PFSK-1 (cell line): ENCODE results near the gene ULBP2.

Experiments
- FOXP2 ChIP-seq: optimal IDR thresholded peaks from 2 replicates; pipeline ENCODE3; 2011; ENCODE audit warnings: borderline replicate concordance, control low read depth, inconsistent platforms; ENCODE audit not compliant: insufficient read depth; ENCODE audit errors: extremely low read length, extremely low read depth
- POLR2AphosphoS5 ChIP-seq: IDR thresholded peaks from 2 replicates; pipeline ENCODE4 v1.6.1; 2012; ENCODE audit warnings: low read depth, mild to moderate bottlenecking, control low read depth, low read length, moderate library complexity
- REST ChIP-seq, 2 experiments: IDR thresholded peaks; 2 replicates each; pipeline versions ENCODE4 v1.6.1 to v1.8.0; 2011 to 2012; ENCODE audit warnings: low read depth in 2 of 2, low read length in 2 of 2, control low read depth in 1 of 2, inconsistent platforms in 1 of 2, mild to moderate bottlenecking in 1 of 2, moderate library complexity in 1 of 2; ENCODE audit not compliant: insufficient read depth in 1 of 2
- SIN3A ChIP-seq: IDR thresholded peaks from 2 replicates; pipeline ENCODE4 v1.6.1; 2012; ENCODE audit warnings: mild to moderate bottlenecking, low read length, moderate library complexity, borderline replicate concordance; ENCODE audit not compliant: insufficient read depth
- TAF1 ChIP-seq: IDR thresholded peaks from 2 replicates; pipeline ENCODE4 v1.6.1; 2012; ENCODE audit warnings: low read length, control low read depth, borderline replicate concordance; ENCODE audit not compliant: insufficient read depth

ULBP2 gene

GRCh38 chr6:149967591-149967990 is 25.8 kb downstream of the ULBP2 start:
- no peak for TF ChIP-seq TAF1
- no peak for TF ChIP-seq SIN3A
- TF ChIP-seq FOXP2 = no peak
- no peak for TF ChIP-seq POLR2AphosphoS5
- no peak for TF ChIP-seq REST (IDR thresholded peaks at IDR 0.05; ENCODE audit: insufficient read depth in 1 of 2, low read depth in 2 of 2, low read length in 2 of 2)

GRCh38 chr6:149969635-149970034 is 27.8 kb downstream of the ULBP2 start:
- TF ChIP-seq REST (IDR thresholded peaks at IDR 0.05; ENCODE audit: insufficient read depth in 1 of 2, low read depth in 2 of 2, low read length in 2 of 2) (no peak), SIN3A (no peak), TAF1 (no peak), POLR2AphosphoS5 (no peak), FOXP2 (no peak)

- TF ChIP-seq POLR2AphosphoS5 (no peak), SIN3A (no peak), TAF1 (no peak), REST (IDR thresholded peaks at IDR 0.05; ENCODE audit: insufficient read depth in 1 of 2, low read depth in 2 of 2, low read length in 2 of 2) (no peak)
Observed at GRCh38 chr6:149974825-149975224, 33.0 kb downstream of the ULBP2 start.

DNA sequence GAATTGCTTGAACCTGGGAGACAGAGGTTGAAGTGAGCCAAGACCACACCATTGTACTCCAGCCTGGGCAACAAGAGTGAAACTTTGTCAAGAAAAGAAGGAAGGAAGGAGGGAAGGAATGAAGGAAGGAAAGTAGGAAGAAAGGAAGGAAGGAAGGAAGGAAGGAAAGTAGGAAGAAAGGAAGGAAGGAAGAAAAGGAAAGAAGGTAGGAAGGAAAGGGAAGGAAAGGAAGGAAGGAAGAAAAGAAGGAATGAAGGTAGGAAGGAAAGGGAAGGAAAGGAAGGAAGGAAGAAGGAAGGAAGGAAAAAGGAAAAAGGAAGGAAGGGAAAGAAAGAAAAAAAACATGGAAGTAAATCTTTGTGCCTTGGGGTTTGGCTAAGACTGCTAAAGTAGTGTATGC is 33.6 kb downstream of the ULBP2 start:
- no peak for TF ChIP-seq POLR2AphosphoS5
- no peak for TF ChIP-seq SIN3A

- TF ChIP-seq REST (IDR thresholded peaks at IDR 0.05; ENCODE audit: insufficient read depth in 1 of 2, low read depth in 2 of 2, low read length in 2 of 2) (no peak), POLR2AphosphoS5 (no peak), TAF1 (no peak), SIN3A (no peak), FOXP2 (no peak)
Observed at GRCh38 chr6:149977221-149977620, 35.4 kb downstream of the ULBP2 start.
